Stimulated activated CD4-positive, alpha-beta T cell treated with anti-CD3 and anti-CD28 coated beads, Interleukin-1b, Interleukin-23, amount 100 ng/mL, for 4 hours (primary cell): ENCODE data around the gene IQCE.

ENCODE experiments used
- DNase-seq, 2 donors: peaks; one replicate each; pipeline ENCODE4 v3.0.0-alpha.2; 2020; ENCODE audit warnings: low read depth in 2 of 2

Gene IQCE, protein sequence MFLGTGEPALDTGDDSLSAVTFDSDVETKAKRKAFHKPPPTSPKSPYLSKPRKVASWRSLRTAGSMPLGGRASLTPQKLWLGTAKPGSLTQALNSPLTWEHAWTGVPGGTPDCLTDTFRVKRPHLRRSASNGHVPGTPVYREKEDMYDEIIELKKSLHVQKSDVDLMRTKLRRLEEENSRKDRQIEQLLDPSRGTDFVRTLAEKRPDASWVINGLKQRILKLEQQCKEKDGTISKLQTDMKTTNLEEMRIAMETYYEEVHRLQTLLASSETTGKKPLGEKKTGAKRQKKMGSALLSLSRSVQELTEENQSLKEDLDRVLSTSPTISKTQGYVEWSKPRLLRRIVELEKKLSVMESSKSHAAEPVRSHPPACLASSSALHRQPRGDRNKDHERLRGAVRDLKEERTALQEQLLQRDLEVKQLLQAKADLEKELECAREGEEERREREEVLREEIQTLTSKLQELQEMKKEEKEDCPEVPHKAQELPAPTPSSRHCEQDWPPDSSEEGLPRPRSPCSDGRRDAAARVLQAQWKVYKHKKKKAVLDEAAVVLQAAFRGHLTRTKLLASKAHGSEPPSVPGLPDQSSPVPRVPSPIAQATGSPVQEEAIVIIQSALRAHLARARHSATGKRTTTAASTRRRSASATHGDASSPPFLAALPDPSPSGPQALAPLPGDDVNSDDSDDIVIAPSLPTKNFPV

DNA sequence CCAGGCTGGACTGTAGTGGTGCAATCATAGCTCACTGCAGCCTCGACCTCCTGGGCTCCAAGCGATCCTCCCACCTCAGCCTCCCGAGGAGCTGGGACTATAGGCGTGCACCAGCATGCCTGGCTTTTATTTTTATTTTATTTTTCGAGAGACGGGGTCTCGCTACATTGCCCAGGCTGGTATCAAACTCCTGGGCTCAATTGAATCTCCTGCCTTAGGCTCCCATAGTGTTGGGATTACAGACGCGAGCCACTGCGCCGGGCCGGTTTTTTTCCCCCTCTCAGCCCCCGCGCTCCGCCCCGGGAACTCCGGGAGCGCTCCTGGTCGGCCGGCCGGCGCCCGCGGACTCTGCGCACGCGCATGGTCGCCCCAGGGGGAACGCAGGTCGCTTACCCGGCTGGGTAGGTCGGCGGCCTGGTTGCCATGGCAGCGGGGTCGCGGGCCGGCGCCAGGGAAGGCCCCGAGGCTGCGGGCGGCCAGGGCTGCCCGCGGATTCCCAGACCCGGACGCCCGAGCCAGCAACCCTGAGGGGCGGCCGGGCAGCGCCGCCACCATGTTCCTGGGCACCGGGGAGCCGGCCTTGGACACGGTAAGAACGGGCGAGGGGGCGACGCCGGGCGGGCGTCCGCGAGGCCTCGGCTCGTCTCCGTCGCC, at the start of gene IQCE:
Gene IQCE (plus strand): TSS at position 351 of the 654 bp plus-strand sequence. CDS start 203 bp downstream, at position 554.
- DNase-seq, result peak; percentile 84 to 91

DNA sequence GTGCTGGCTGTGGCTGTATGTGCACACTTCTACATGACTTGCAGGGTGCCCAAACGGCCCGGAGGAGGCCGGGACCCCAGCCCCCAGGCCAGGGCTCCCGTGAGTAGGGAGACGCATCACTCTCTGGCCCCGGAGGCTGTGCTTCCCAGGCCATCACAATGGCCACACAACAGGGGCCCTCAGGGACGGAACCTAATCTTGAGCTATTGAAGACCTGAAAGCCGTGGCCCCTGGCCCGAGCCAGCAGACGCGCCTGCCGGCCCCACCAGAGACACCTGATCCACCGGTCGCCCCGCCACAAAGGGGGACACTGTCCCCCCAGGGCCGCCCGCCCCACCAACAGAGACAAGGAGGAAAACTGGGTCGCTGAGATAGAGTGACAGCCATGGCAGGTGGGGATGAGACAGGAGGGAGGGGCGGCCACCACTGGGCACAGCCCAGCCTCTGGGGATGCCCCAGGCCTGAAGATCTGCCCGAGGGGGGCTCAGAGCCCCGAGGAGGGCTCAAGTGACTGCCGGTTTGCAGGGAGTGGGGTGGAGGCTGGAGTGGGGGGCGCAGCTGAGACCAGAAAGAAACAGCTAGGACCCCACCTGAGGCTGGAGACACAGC, 49.4 kb upstream of the IQCE start:
- DNase-seq, result no peak

DNA sequence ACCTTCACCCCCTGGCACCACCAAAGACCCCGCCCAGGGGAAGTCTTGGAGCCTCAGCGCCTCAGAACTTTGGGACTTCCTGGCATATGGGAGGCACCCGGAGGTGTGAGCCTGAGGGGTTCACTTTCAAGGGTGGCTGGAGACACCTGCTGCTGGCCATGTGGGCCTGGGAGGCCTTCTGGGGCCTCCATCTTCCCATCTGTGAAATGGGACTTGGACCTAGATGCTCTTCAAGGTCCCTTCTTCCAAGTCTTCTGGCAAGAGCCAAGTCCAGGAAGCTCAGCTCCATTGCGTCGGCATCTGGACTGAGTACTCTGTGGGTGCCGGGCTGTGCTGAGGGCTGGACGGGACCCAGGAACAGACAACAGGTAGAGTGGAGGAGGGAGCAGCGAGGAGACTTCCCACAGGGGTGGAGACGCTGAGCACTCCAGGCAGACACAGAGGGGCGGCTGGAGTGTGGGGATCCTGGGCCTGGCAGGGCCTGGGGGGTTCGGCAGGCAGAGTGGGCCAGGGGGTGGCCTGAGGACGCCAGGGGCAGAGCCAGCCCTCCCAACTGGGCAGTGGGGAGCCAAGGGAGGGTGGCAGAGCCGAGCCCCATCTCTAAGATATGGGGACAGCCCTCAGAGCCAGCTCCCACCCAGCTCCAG, 48.5 kb upstream of the IQCE start:
- no peak for DNase-seq

DNA sequence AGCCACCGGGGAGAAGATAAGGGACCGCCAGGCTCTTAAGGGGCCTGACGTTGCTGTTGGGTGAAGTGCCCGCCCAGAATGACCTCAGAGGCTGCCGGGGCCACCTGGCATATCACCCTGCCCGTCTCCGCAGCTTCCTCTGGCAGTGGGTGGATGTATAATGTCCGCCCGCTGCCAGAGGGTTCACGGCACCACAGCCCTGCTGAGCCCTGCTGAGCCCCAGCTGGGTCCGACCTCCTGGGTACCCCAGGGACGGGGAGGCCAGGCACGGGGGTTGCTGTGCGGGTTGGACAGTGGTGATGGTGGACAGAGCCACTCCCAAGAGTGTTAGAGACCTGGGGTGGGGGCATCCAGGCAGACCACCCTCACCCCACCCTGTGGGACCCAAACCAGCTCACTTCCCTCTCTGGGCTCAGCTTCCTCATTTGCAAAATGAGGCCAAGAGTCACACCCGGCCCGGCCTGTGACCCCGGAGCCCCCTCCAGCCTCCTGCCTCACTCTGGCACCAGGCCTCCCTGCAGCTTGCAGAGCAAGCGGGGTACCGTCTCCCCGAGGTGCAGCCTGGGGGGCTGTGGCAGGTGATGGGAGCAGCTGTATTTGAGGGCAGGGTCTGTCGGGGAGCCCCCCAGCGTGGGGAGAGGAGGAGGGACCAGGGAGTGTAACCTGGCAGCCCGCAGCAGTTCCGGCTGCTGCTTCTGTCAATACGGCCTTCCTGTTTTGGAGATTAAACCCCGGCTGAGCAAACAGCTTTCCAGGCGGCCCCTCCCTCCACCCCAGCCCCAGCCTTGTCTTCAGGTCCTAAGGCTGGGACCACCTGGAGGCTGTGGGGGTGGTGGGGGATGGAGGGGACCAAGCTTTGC, 47.6 kb upstream of the IQCE start:
- no peak for DNase-seq

DNA sequence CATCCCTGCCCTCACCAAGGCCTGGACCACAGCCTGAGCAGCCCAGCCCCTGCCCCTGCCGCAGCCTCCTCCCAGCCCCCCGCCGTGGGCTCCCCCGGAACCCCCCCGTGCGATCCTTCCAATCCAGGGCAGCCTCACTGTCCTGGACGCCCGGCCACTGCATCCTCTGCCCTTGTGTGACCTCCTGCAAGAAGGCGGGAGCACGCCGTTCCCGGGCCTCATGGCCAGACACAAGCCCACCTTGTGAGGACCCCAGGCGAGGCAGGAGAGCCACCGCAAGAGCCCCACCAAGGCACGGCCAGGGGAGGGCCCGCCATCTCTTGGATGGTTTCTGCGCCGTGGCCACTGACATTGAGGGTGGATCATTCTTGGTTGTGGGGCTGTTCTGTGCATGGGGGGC, 47.0 kb upstream of the IQCE start:
- DNase-seq, result no peak

DNA sequence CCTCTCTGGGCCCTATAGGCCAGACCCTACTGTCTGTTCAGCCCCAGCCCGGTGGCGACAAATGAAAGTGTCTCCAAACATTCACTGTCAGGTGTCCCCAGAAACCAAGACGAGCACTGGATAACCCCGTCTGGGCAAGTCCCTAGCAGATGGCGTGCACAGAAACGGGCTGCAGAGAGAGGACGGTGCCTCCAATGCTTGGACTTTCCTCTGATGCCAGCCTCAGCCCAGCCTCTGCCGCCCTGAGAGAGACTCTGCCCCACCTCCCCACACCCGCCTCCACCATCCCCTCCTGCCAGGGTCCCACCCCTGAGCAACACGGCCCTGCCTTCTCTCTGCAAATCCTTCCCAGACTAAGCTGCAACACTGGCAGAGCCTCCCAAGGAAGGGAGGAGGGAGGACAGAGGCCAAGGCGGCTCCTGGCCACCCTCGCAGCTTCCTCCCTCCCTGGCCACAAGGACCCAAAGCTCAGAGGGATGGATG, 46.6 kb upstream of the IQCE start:
- DNase-seq, result no peak

DNA sequence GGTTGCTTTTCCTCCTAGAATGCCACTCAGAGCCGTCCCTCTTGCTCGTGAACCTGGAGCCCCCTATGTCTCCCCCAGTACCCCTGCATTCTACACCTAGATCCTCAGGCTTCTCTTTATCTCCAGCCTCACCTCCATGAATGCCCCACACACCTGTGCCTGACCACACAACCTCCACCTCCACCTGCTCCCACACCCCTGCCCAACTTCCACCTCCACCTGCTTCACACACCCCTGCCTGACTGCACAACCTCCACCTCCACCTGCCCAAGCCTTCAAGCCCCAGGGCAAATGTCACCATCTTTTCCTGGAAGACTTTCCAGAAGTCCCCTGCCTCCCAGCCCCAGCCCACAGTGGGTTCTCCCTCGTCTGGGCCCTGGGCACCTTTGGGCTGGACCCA, 46.1 kb upstream of the IQCE start:
- DNase-seq, result no peak

DNA sequence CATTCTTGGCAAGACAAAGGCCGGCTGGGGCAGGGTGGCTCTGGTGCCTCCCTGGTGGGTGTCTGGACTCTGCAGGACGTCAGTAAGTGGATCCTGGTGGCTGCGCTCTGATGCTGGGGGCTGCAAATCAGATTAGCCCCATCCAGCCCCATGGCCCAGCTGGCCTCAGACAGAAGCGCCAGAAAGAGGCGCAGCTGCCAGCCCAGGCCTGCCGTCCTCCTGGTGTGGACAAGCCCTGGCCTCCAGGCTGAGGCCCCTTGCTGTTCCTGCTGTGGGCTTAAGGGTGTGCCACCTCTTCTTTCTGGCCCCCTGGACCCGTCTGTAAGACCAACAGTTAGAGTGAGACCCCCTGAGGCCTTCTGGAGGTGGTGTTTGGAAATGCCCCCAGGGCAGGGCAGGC, 45.1 kb upstream of the IQCE start:
- DNase-seq, result no peak

DNA sequence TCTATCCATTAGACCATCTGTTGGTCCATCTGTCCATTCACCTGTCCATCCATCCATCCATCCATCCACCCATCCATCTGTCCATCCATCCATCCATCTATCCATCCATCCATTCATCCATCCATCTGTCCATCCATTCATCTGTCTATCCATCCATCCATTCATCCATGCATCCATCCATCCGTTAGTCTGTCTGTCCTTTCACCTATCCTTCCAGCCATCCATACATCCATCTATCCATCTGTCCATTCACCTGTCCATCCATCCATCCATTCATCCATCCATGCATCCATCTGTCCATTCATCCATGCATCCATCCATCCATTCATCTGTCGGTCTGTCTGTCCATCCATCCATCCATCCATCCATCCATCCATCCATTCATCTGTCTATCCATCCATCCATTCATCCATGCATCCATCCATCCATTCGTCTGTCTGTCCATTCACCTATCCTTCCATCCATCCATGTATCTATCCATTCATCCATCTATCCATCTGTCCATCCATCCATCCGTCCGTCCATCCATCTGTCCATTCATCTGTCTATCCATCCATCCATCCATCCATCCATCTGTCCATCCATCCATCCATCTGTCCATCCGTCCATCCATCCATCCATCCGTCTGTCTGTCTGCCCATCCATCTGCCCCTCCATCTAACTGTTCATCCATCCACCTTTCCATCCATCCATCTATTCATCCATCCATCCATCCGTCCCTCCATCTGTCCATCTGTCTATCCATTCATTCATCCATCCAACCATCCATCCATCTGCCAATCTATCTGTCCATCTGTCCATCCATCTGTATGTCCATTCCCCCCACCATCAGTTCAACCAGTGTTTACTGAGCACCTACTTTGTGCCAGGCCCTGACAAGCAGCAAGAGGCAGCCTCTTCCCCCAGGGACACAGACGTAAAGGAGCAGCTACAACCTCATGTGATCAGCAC, 44.0 kb upstream of the IQCE start:
- no peak for DNase-seq

DNA sequence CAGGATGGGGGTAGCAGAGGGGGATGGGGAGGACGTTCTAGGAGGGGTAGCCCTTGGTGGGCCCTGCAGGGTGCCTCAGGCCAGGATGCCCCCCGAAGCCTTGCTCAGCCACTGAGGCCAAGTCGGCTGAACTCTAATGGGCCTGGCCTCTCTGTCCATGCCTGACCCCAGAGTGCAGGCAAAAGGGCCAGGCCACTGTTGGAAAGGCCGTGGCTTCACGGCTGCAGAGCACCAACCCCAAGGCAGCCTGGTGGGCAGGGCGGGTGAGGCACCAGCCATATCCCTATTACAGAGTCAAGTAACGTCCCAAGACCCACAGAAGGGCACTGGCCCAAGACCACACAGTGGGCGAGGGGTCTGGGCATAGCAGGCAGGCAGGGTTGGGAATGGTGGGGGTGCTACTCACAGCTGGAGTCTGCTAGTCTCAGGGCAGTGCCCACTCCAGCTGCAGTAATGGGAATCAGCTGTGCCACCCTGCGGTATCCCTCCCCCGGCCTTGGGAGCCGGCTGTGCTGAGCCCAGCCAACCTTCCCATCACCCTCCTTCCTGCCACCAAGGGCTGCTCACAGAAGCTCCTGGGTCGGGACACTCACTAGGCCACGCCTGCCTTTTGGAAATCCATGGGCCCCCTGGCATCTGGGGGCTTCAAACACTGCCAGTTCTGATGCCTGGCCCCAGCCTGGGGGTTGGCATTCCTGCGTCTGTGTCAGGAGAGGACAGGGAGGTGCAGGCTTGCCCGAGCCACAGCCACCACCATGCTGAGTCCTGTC, 43.2 kb upstream of the IQCE start:
- DNase-seq, result no peak

DNA sequence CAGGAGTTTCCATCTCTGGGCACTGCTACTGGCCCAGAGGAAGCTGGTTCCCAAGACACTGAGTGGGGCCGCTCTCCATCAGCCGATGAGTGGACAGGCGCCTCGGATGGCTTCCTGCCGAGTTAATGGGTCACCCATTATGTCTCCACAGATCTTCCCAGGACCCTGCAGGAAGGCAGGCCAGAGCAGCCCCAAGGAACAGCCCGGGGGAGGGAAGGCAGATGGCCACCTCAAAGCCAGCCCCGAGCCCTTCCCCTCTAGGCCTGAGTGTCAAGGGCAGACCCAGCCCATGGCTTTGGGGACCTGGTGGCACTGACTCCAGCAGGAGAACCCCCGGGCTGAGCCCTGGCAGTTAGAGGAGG, 42.6 kb upstream of the IQCE start:
- no peak for DNase-seq

DNA sequence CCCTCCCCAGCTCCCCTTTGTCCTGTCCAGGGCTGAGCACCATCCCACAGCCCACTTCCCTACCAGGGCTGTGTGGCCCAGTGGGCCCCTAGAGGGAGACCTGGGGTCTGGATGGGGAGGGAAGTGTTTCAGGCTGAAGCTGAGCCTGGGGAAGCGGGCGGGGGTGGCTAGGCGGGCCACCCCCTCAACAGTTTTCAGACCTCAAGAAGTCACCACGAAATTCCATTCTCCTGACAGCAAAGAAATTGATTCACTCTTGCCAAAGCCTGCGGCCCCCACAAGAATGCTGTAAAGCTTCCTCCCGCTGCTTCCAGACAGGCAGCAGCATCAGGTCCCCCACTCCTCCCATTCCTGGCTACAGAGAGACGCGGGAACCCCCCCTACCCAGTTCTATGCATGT, 41.8 kb upstream of the IQCE start:
- no peak for DNase-seq

DNA sequence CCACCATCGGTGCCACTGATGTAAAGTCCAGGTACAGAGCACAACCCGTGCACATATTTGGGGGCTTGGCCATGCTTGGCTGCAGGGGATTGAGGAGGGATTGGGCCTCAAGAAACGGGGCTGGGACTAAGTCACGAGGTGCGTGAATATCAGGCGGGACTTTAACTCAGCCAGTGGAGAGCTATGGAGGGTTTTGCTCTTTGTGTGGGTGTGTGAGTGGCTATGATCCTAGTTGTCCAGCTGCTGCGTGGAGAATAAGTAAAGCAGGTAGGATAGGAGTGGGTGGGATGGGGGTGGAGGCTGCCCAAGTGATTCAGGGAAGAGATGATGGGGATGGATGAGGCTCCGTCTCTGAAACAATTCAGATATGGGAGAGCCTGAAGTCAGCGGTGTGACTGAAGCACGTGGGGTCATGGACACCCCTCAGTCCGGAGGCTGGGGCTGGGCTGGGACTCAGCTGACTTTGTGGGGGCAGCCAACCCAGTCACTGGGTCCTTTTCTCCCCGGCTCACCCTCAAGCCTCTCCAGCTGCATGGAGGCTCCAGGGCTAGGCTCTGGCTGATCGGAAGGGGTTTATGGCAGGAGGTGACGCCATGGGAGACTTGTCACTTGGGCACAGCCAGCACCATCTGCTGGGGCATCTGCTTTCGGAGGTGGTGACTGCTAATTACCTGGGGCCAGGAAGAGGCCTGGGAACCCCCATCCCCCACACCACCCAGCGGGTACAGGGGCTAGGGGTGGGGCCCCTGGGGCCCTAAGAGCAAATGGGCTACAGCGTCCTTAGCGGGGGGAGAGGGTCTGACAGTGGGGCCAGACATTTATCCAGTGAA, 40.9 kb upstream of the IQCE start:
- DNase-seq, result no peak

DNA sequence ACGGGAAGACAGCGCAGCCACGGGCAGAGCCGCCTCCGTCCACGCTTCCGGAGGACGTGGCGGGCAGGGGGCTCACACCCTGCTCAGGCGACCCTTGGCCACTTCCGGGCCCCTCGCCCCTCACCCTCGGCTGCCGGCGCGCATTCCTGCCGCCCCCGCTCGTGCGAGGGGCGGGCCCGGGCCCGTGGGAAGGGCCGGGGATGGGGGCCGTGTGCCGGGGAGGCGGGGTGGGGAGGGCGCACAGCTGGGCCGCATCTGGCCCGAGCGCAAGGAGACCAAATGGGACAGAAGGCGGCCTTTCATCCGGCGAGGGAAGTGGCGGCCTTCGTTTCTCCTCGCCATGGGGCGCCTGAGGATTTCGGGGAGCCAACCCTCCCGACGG, 40.1 kb upstream of the IQCE start:
- DNase-seq, result no peak

DNA sequence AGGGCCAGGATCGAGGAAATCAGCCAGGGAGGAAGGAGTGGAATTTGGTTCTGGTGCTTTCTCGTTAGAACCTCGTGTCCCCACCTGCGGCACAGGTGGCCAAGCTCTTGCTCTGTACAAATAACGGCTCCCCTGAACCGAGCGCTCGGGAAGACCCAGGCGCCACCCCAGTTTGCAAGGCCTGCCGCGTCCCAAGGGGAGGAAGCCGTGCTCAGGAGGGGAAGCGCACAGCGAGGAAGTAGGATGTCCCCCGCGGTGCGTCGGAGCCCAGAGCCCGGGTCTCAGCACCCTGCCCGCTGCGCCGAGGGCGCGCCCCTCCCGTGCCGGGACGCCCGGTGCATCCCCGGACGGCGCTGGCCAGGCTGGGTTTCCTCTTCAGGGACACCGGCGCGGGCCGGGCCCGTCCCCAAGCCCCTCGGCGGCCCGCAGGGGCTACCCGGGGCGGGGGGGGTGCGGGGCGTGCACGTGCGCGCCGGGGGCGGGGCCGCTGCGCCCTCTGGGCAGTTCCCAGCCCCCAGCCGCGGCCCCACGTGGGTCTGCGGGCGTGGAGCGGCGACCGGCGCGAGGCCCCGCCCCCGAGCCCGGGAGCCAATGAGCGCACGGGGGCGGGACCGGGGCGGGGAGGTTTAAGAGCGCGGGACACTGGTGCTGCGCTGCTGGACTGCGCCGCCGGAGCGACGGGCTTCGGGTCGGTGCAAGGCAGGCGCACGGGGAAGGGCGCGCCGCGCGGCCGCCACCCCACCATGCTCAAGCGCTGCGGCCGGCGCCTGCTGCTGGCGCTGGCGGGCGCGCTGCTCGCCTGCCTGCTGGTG, 39.5 kb upstream of the IQCE start, which contains the start of gene LFNG:
Gene LFNG (plus strand): TSS at position 656 of the 812 bp plus-strand sequence. CDS start 88 bp downstream, at position 744.
- DNase-seq, result peak; percentile 77 to 86

DNA sequence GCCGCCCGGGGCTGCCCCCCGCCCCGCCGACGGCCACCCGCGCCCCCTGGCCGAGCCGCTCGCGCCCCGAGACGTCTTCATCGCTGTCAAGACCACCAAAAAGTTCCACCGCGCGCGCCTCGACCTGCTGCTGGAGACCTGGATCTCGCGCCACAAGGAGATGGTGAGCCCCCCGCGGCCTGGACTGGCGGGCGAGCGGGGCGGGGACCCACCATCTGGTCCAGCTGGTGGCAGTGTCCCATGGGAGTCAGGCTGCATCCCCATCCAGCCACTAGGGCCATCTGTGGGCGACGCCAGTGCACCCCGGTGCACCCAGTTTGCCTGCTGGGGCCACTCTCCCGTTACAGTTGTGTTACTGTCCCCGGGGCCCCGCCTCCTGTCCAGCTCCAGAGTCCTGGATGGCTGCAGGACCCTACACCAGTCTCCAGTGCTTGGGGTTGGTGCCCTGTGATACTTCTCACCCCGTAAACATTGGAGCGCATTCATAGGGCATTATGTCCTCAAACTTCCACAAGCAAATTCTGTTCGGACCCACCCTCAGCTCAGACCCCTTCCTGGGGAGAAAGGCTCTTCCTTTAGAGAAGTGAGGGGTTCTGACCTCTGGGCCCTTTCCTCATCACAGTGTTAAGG, 38.5 kb upstream of the IQCE start:
- no peak for DNase-seq
